Measurements from ENCODE around the gene ZC3H12C.

- TF ChIP-seq POLR2A (IDR thresholded peaks at IDR 0.05) (no peak), CTCF (IDR thresholded peaks at IDR 0.05) (no peak)
Observed at GRCh38 chr11:110087812-110088534, 5.2 kb upstream of the ZC3H12C start.
